AG10803 (cell line): ENCODE measurements around the gene IFNLR1.

Source experiments
- DNase-seq: peaks from one replicate; pipeline ENCODE4 v3.0.0; 2010; ENCODE audit warnings: low read depth
- H3K4me3 ChIP-seq: 2 replicates; pipeline ENCODE4 v1.5.1; 2011; ENCODE audit warnings: mild to moderate bottlenecking, low read length, control low read depth
- CTCF ChIP-seq: conservative IDR thresholded peaks from 2 replicates; pipeline ENCODE4 v1.5.1; 2011; ENCODE audit warnings: mild to moderate bottlenecking, low read length, control low read depth, inconsistent platforms

Gene IFNLR1

GRCh38 chr1:24125456-24125855 lies 61.6 kb downstream of the IFNLR1 start:
- no peak overlapping the region for H3K4me3 ChIP-seq
- no peak for TF ChIP-seq CTCF
- DNase-seq: no peak

- H3K4me3 ChIP-seq: no peak overlapping the region
- no peak for DNase-seq
- TF ChIP-seq CTCF: no peak
These were observed 62.1 kb downstream of the IFNLR1 start for GRCh38 chr1:24124980-24125379.

GRCh38 chr1:24123611-24124010 lies 63.5 kb downstream of the IFNLR1 start:
- no peak for DNase-seq
- TF ChIP-seq CTCF: no peak
- no peak overlapping the region for H3K4me3 ChIP-seq

GRCh38 chr1:24122776-24123175 lies 64.3 kb downstream of the IFNLR1 start:
- no peak for DNase-seq
- TF ChIP-seq CTCF: no peak
- no peak overlapping the region for H3K4me3 ChIP-seq

GRCh38 chr1:24121406-24121805 lies 65.7 kb downstream of the IFNLR1 start:
- H3K4me3 ChIP-seq: no peak overlapping the region
- DNase-seq: no peak
- no peak for TF ChIP-seq CTCF

GRCh38 chr1:24120965-24121364 lies 66.1 kb downstream of the IFNLR1 start:
- no peak overlapping the region for H3K4me3 ChIP-seq
- TF ChIP-seq CTCF: no peak
- DNase-seq: no peak

GRCh38 chr1:24119859-24120756 lies 67.0 kb downstream of the IFNLR1 start:
- DNase-seq: peak; percentile 46
- H3K4me3 ChIP-seq: no peak overlapping the region
- no peak for TF ChIP-seq CTCF
